GM12878 (cell line): ENCODE results near the gene ADISSP. TPM values are rescaled to one million over a fixed set of nuclear protein-coding genes. Genes with fewer than 3 reads are reported as not detected.

Source experiments
- ATAC-seq: fragments of 200-7000 bp; cut with Tn5 transposase; 3 replicates; pipeline ENCODE4 v1.9.1; 2020; ENCODE audit warnings: mild to moderate bottlenecking, moderate library complexity
- BruUV-seq: library from RNA; stranded (reverse); fragments of 400-500 nt; replicated peaks from 2 replicates; lab custom pipeline; 2021; lab: Mats Ljungman, UMichigan
- CTCF ChIA-PET: fragments of 300-600 bp; sonication (Branson Sonifier 250); formaldehyde crosslinking; extraction: SDS; loops from one replicate; lab custom pipeline; 2021; ENCODE audit warnings: inconsistent platforms; lab: Yijun Ruan, JAX
- POLR2A ChIA-PET: fragments of 350-600 bp; formaldehyde crosslinking; extraction: SDS; loops from one replicate; lab custom pipeline; 2021; ENCODE audit warnings: inconsistent platforms; lab: Charles Lee
- RAD21 ChIA-PET: fragments of 300-600 bp; sonication (Branson Sonifier 250); formaldehyde crosslinking; loops from one replicate; lab custom pipeline; 2023; ENCODE audit warnings: antibody characterized with exemption; ENCODE audit not compliant: unreplicated experiment; lab: Charles Lee
- SMC1A ChIA-PET: fragments of 300-600 bp; sonication (Branson Sonifier 250); formaldehyde crosslinking; loops from one replicate; lab custom pipeline; 2023; ENCODE audit not compliant: unreplicated experiment, uncharacterized antibody; lab: Charles Lee
- DNase-seq: peaks from one replicate; pipeline ENCODE4 v3.0.0-alpha.2; 2011; ENCODE audit warnings: low read depth, low spot score
- FAIRE-seq: peaks from 3 replicates; lab custom pipeline; 2011; peaks lifted over from hg19 to GRCh38; lab: Jason Lieb, UNC
- H2AFZ ChIP-seq: 2 replicates; pipeline ENCODE4 v1.6.0; 2011; ENCODE audit warnings: low read depth, low read length, control low read depth; ENCODE audit not compliant: control insufficient read depth
- H3K27ac ChIP-seq: 2 replicates; pipeline ENCODE4 v1.5.1; 2011; ENCODE audit warnings: control low read depth; ENCODE audit not compliant: control insufficient read depth, insufficient read depth
- H3K27me3 ChIP-seq, 2 experiments: replicated peaks in 1 of 2; 2 replicates each; pipeline versions ENCODE4 v1.6.0 to v1.6.1; 2011; ENCODE audit warnings: low read length in 1 of 2; ENCODE audit not compliant: control insufficient read depth in 2 of 2, insufficient read depth in 2 of 2
- H3K36me3 ChIP-seq, 2 experiments: 2 replicates each; pipeline ENCODE4 v1.5.1; 2011; ENCODE audit warnings: low read length in 1 of 2; ENCODE audit not compliant: control insufficient read depth in 2 of 2, insufficient read depth in 2 of 2
- H3K4me1 ChIP-seq: 2 replicates; pipeline ENCODE4 v1.6.1; 2011; ENCODE audit warnings: mild to moderate bottlenecking, low read length, moderate library complexity, mixed read lengths; ENCODE audit not compliant: control insufficient read depth, insufficient read depth
- H3K4me2 ChIP-seq: 2 replicates; pipeline ENCODE4 v1.6.0; 2011; ENCODE audit warnings: control low read depth; ENCODE audit not compliant: control insufficient read depth, insufficient read depth
- H3K4me3 ChIP-seq: fragments of 200-600 bp; sonication (generic); 2 replicates; pipeline ENCODE4 v1.5.1; 2016
- H3K79me2 ChIP-seq: 2 replicates; pipeline ENCODE4 v1.6.0; 2011; ENCODE audit warnings: low read length; ENCODE audit not compliant: control insufficient read depth, insufficient read depth
- H3K9ac ChIP-seq: 2 replicates; pipeline ENCODE4 v1.8.0; 2011; ENCODE audit warnings: low read length, control low read depth, mixed read lengths; ENCODE audit not compliant: control insufficient read depth, insufficient read depth
- H3K9me3 ChIP-seq: replicated peaks from 3 replicates; pipeline ENCODE4 v1.5.1; 2011; ENCODE audit warnings: mild to moderate bottlenecking, low read length; ENCODE audit not compliant: control insufficient read depth, insufficient read depth
- H4K20me1 ChIP-seq: 2 replicates; pipeline ENCODE4 v1.6.0; 2011; ENCODE audit not compliant: control insufficient read depth, insufficient read depth
- BCL11A ChIP-seq: IDR thresholded peaks from 2 replicates; pipeline ENCODE4 v1.6.1; 2011; ENCODE audit warnings: low read depth, low read length
- MTA2 ChIP-seq: fragments of 450-650 bp; IDR thresholded peaks from 2 replicates; pipeline ENCODE4 v1.6.1; 2016; ENCODE audit warnings: low read depth, mild to moderate bottlenecking, moderate library complexity
- RUNX3 ChIP-seq: IDR thresholded peaks from 2 replicates; pipeline ENCODE4 v1.6.1; 2012; ENCODE audit warnings: low read length, inconsistent platforms
- SREBF1 ChIP-seq: IDR thresholded peaks from 2 replicates; pipeline ENCODE4 v1.6.1; 2012; ENCODE audit warnings: mild to moderate bottlenecking, low read length
- TCF7 ChIP-seq: IDR thresholded peaks from 2 replicates; pipeline ENCODE4 v1.6.1; 2014; ENCODE audit warnings: antibody characterized with exemption, borderline replicate concordance
- USF1 ChIP-seq: IDR thresholded peaks from 2 replicates; pipeline ENCODE4 v1.6.1; 2011; ENCODE audit warnings: borderline replicate concordance, low read depth, mild to moderate bottlenecking, moderate library complexity, mixed read lengths, low read length; ENCODE audit not compliant: insufficient read depth; ENCODE audit errors: extremely low read length
- ZNF384 ChIP-seq: IDR thresholded peaks from 2 replicates; pipeline ENCODE4 v1.6.1; 2012; ENCODE audit warnings: low read depth, mild to moderate bottlenecking, low read length, improper control_type of control experiment, borderline replicate concordance
- WGBS: methylation state at CpG from one replicate; pipeline ENCODE4 v1.1.6; 2016; ENCODE audit warnings: low lambda C conversion rate; ENCODE audit not compliant: insufficient replicate concordance, insufficient coverage; ENCODE audit errors: missing lambda C conversion rate; 5-methylcytosine and 5-hydroxymethylcytosine counted together
- in situ Hi-C: fragments of 300-500 bp; cut with MboI; formaldehyde crosslinking; loops from 9 replicates; pipeline ENCODE4 v1.14.3; 2018; ENCODE audit warnings: mixed read lengths
- intact Hi-C: fragments of 100-400 bp; cut with micrococcal nuclease; formaldehyde crosslinking; loops from one replicate; pipeline ENCODE4 v1.14.2; 2022; ENCODE audit not compliant: unreplicated experiment
- polyA plus RNA-seq, 11 experiments: library from polyadenylated mRNA; depleted of rRNA in 4 of 11; unstranded in 6 of 11; stranded (reverse) in 5 of 11; fragments of >200 nt; fragmentation: Nextera tagmentation in 4 of 11; fragmentation: Illumina TruSeq in 1 of 11; extraction: Ambion mirVana in 4 of 11; extraction: Trizol in 1 of 11; gene quantifications; 1 replicate in 1 of 11; 2 replicates in 10 of 11; pipeline versions ENCODE4 v1.2.1 to v1.2.3, GENCODE V29; 2011 to 2016; ENCODE audit warnings: inconsistent platforms in 2 of 11, missing spikeins in 2 of 11, low read depth in 1 of 11
- total RNA-seq, 4 experiments: library from RNA; depleted of rRNA in 3 of 4; stranded (reverse); fragments of >200 nt in 3 of 4; fragmentation: Illumina TruSeq in 1 of 4; extraction: Trizol in 1 of 4; gene quantifications; 2 replicates each; pipeline versions ENCODE4 v1.2.1 to v1.2.3, GENCODE V29; 2013 to 2021

The ADISSP gene
- total and polyA plus RNA-seq, 10 of the 15 experiments (the other 5 are each of a cell fraction or from before 2014, with no cell fraction given): 0.80 to 96.3 (median 38.6) TPM

- Histone ChIP-seq H3K27ac (no peak overlapping the region), H3K9me3 (no peaks in the 10 kb centered on the region), H4K20me1 (no peaks in the 10 kb centered on the region), H3K79me2 (peaks cover 14% of the 10 kb centered on the region), H3K4me1 (peaks cover 24% of the 10 kb centered on the region), H3K27me3 (no peaks in the 10 kb centered on the region), H3K4me2 (peak overlapping the region; percentile 94), H2AFZ (peak overlapping the region; percentile 96), H3K4me3 (peak overlapping the region; percentile 89), H3K9ac (peak overlapping the region; percentile 82), H3K36me3 (no peaks in the 10 kb centered on the region; a peak in 1 of 4 replicates)
- TF ChIP-seq BCL11A (no peak), TCF7 (no peak), USF1 (no peak), SREBF1 (no peak), RUNX3 (no peak), MTA2 (no peak), ZNF384 (no peak)
- WGBS: under 1% methylated on average over 9 of the region's 9 CpGs
- FAIRE-seq (no peak), ATAC-seq (no peak), DNase-seq (no peak)
- in situ Hi-C loops (no loop called here), intact Hi-C loops (loop anchor here (2.0 to 5.0 kb wide), 3 partner anchors 14 to 89 kb away; no protein-coding TSS in a partner anchor)
- RAD21 ChIA-PET: interaction anchor here (1.3 to 1.4 kb wide), 2 partner anchors 54 to 90 kb away, joined by 3 to 7 read pairs; partner anchors contain the start of gene AP5S1
- SMC1A ChIA-PET: interaction anchor here (0.6 to 0.7 kb wide), 2 partner anchors 81 to 88 kb away, joined by 3 to 4 read pairs; no protein-coding TSS in a partner anchor
- POLR2A ChIA-PET: interaction anchor here (0.6 to 2.5 kb wide), 3 partner anchors 13 to 336 kb away, joined by 5 to 10 read pairs (median 9); partner anchors contain the start of gene AP5S1
- no TSS peak for BruUV-seq
- CTCF ChIA-PET: interaction anchor here (1.1 to 5.7 kb wide), 8 partner anchors 9 to 306 kb away, joined by 3 to 52 read pairs (median 15); partner anchors contain the start of gene CENPB
Measured at GRCh38 chr20:3766422-3767109, 987 bp downstream of the ADISSP start.
